Transverse colon (tissue), 4 donors: ENCODE data around the gene GPR55. TPM values are rescaled to one million over a fixed set of nuclear protein-coding genes. Genes with fewer than 3 reads are reported as not detected.

Experiments used
- DNase-seq: peaks from one replicate; pipeline ENCODE4 v3.0.0-alpha.2; 2019
- H3K27ac ChIP-seq, 4 donors: fragments of 200-600 bp; sonication (generic); 2 replicates each; pipeline ENCODE4 v1.5.1; 2016 to 2018; ENCODE audit warnings: inconsistent platforms in 4 of 4
- H3K27me3 ChIP-seq: fragments of 200-600 bp; sonication (generic); 2 replicates; pipeline ENCODE4 v1.5.1; 2017; ENCODE audit warnings: inconsistent platforms
- H3K36me3 ChIP-seq, 4 donors: fragments of 200-600 bp; sonication (generic); 2 replicates each; pipeline ENCODE4 v1.5.1; 2017 to 2019; ENCODE audit warnings: inconsistent platforms in 4 of 4
- H3K4me1 ChIP-seq, 4 donors: fragments of 200-600 bp; sonication (generic); 2 replicates each; pipeline ENCODE4 v1.5.1; 2017 to 2020; ENCODE audit warnings: inconsistent platforms in 4 of 4
- H3K4me3 ChIP-seq, 4 donors: fragments of 200-600 bp; sonication (generic); 1 replicate in 1 of 4; 2 replicates in 3 of 4; pipeline versions ENCODE4 v1.5.1 to v1.6.1; 2017 to 2019; ENCODE audit warnings: inconsistent platforms in 4 of 4
- H3K9me3 ChIP-seq, 2 donors: fragments of 200-600 bp; sonication (generic); 2 replicates each; pipeline ENCODE4 v1.5.1; 2017 to 2019; ENCODE audit warnings: inconsistent platforms in 2 of 2
- EP300 ChIP-seq: sonication (generic); formaldehyde crosslinking; IDR thresholded peaks from one replicate; pipeline ENCODE4 v1.6.1; 2017; ENCODE audit warnings: antibody characterized with exemption, low read depth
- POLR2A ChIP-seq: fragments of 450-650 bp; IDR thresholded peaks from one replicate; pipeline ENCODE4 v1.6.1; 2016; ENCODE audit warnings: antibody characterized with exemption, mild to moderate bottlenecking, moderate library complexity
- POLR2AphosphoS5 ChIP-seq, 3 donors: sonication (generic); formaldehyde crosslinking; IDR thresholded peaks; one replicate each; pipeline ENCODE4 v1.6.1; 2016; ENCODE audit warnings: antibody characterized with exemption in 3 of 3
- WGBS, 2 donors: methylation state at CpG; one replicate each; pipeline ENCODE4 v1.1.5; 2018; ENCODE audit warnings: low coverage in 1 of 2; 5-methylcytosine and 5-hydroxymethylcytosine counted together
- in situ Hi-C, 4 donors: fragments of 200-750 bp; cut with MboI; loops; one replicate each; pipeline versions ENCODE4 v1.15.0 to v1.15.1; 2017; ENCODE audit warnings: low sequenced_read_pairs in 3 of 4, low pct_ligation_motif_present in 1 of 4, low pct_unique_long_range_greater_than_20kb in 1 of 4
- intact Hi-C: fragments of 100-400 bp; cut with DNase I; formaldehyde crosslinking; loops from one replicate; pipeline ENCODE4 v1.15.1; 2023; ENCODE audit warnings: low total_unique reads
- total RNA-seq, 4 donors: library from RNA; depleted of rRNA; stranded (reverse); fragments of >200 nt; gene quantifications; one replicate each; pipeline ENCODE4 v1.1.0, GENCODE V29; 2016
- TF ChIP-seq, protein P1 (sequence below), 5 experiments: fragments of 200-600 bp in 3 of 5; fragments of 450-650 bp in 2 of 5; sonication (generic) in 3 of 5; IDR thresholded peaks; 1 replicate in 2 of 5; 2 replicates in 3 of 5; pipeline ENCODE4 v1.5.1; 2016 to 2017; ENCODE audit warnings: antibody characterized with exemption in 5 of 5, inconsistent platforms in 3 of 5, mild to moderate bottlenecking in 2 of 5, moderate library complexity in 1 of 5

Gene GPR55
- total RNA-seq, 4 donors from 2014 or later: 0.40 to 16.1 (median 2.0) TPM

DNA sequence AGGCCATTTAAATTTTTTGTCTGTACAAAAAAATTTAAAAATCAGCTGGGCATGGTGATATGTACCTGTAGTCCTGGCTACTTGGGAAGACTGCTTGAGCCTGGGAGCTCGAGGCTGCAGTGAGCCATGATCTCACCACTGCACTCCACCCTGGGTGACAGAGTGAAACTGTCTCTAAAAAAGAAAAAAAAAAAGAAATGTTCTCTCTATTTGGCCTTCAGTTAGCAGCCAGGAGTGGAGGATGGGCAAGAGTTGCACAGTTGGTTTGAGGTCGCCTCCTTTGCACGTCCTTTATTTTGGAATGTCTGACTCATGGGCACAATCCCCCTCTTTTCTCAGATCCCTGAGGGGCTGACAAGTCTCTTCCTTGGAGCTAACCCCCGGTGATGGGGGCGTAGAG lies 34.0 kb downstream of the GPR55 start:
- H3K4me3 ChIP-seq: no peak overlapping the region
- peaks cover under 1 to 24% (median 13%) of the 10 kb centered on the region in 4 donors for H3K4me1 ChIP-seq
- WGBS, 2 donors: 54 to 75% methylated on average over 3 to 5 of the region's 5 CpGs
- no peaks in the 10 kb centered on the region for H3K9me3 ChIP-seq
- in situ Hi-C loops: no loop called here
- TF ChIP-seq POLR2A (no peak), POLR2AphosphoS5 (IDR thresholded peaks at IDR 0.05) (no peak), EP300 (no peak)
- TF ChIP-seq, protein P1, sequence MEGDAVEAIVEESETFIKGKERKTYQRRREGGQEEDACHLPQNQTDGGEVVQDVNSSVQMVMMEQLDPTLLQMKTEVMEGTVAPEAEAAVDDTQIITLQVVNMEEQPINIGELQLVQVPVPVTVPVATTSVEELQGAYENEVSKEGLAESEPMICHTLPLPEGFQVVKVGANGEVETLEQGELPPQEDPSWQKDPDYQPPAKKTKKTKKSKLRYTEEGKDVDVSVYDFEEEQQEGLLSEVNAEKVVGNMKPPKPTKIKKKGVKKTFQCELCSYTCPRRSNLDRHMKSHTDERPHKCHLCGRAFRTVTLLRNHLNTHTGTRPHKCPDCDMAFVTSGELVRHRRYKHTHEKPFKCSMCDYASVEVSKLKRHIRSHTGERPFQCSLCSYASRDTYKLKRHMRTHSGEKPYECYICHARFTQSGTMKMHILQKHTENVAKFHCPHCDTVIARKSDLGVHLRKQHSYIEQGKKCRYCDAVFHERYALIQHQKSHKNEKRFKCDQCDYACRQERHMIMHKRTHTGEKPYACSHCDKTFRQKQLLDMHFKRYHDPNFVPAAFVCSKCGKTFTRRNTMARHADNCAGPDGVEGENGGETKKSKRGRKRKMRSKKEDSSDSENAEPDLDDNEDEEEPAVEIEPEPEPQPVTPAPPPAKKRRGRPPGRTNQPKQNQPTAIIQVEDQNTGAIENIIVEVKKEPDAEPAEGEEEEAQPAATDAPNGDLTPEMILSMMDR (IDR thresholded peaks at IDR 0.05): no peak
- no peaks in the 10 kb centered on the region for H3K27me3 ChIP-seq
- no peak for DNase-seq
- intact Hi-C loops: no loop called here
- H3K36me3 ChIP-seq: no peaks in the 10 kb centered on the region
- no peak overlapping the region for H3K27ac ChIP-seq

GRCh38 chr2:230890646-230891045 lies 34.4 kb downstream of the GPR55 start:
- TF ChIP-seq POLR2A (no peak), EP300 (no peak), POLR2AphosphoS5 (IDR thresholded peaks at IDR 0.05) (no peak)
- TF ChIP-seq, protein P1 (IDR thresholded peaks at IDR 0.05): no peak
- H3K4me1 ChIP-seq: peaks cover 0 to 21% (median 11%) of the 10 kb centered on the region in 4 donors
- intact Hi-C loops (no loop called here), in situ Hi-C loops (no loop called here)
- DNase-seq: no peak
- 89 to 91% methylated on average over 4 of the region's 4 CpGs for WGBS, 2 donors
- H3K9me3 ChIP-seq: no peaks in the 10 kb centered on the region
- no peaks in the 10 kb centered on the region for H3K36me3 ChIP-seq
- H3K27me3 ChIP-seq: no peaks in the 10 kb centered on the region
- no peak overlapping the region for H3K4me3 ChIP-seq
- no peak overlapping the region for H3K27ac ChIP-seq

DNA sequence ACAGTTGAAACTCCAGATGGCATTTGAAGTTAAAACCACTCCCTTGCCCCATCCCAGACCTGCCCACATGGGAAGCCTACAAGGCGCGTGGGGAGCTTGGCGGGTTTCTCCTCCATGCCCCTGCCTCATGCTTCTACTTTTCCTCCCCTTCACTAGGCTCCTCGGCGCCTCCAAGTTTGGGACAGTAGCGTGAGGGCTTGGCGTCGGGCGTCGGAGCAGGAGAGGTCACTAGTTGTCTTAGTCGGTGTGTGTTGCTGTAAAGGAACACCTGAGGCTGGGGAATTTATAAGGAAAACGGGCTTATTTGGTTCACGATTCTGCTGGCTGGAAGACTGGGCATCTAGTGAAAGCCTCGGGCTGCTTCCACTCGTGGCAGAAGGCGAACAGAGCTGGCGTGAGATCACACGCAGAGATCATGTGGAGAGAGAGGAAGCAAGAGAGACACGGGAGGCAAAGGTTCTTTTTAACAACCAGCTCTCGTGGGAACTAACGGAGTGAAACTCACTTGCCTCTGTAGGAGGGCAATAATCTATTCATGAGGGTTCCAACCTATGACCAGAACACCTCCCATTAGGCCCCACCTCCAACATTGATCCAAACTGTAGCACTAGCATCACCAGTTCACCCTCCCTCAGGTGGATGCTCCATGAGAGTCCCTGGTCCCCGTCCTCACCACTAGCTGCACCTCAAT lies 35.0 kb downstream of the GPR55 start:
- H3K4me1 ChIP-seq: peaks cover 0 to 15% (median 6%) of the 10 kb centered on the region in 4 donors
- intact Hi-C loops: loop anchor here (5.0 kb wide), 1 partner anchor 1222 kb away; no protein-coding TSS in a partner anchor
- no peak overlapping the region for H3K4me3 ChIP-seq
- DNase-seq: no peak
- WGBS, 2 donors: 69 to 85% methylated on average over 11 to 22 of the region's 22 CpGs
- H3K27me3 ChIP-seq: no peaks in the 10 kb centered on the region
- H3K36me3 ChIP-seq: no peaks in the 10 kb centered on the region
- TF ChIP-seq, protein P1 (IDR thresholded peaks at IDR 0.05): no peak
- no peak for TF ChIP-seq POLR2AphosphoS5 (IDR thresholded peaks at IDR 0.05)
- TF ChIP-seq EP300: no peak
- no peak for TF ChIP-seq POLR2A
- H3K27ac ChIP-seq: no peak overlapping the region
- no peaks in the 10 kb centered on the region for H3K9me3 ChIP-seq
- in situ Hi-C loops: no loop called here

GRCh38 chr2:230888824-230889400 lies 36.1 kb downstream of the GPR55 start:
- TF ChIP-seq, protein P1 (IDR thresholded peaks at IDR 0.05): no peak
- TF ChIP-seq POLR2A: no peak
- TF ChIP-seq EP300: no peak
- TF ChIP-seq POLR2AphosphoS5 (IDR thresholded peaks at IDR 0.05): no peak
- WGBS, 2 donors: 87 to 92% methylated on average over 3 to 14 of the region's 14 CpGs
- no peak for DNase-seq

More at GRCh38 chr2:230888824-230889400, 36.1 kb downstream of the GPR55 start:
- Histone ChIP-seq H3K4me1 (peaks cover 0 to 4% (median under 1%) of the 10 kb centered on the region in 4 donors), H3K27me3 (no peaks in the 10 kb centered on the region), H3K9me3 (no peaks in the 10 kb centered on the region), H3K4me3 (no peak overlapping the region), H3K27ac (no peak overlapping the region), H3K36me3 (no peaks in the 10 kb centered on the region)
- intact Hi-C loops: loop anchor here (5.0 kb wide), 1 partner anchor 1223 kb away; no protein-coding TSS in a partner anchor
- in situ Hi-C loops: no loop called here
